H7 (cell line): Measurements from ENCODE around the gene CDH23. TPM values are rescaled to one million over a fixed set of nuclear protein-coding genes. Genes with fewer than 3 reads are reported as not detected.

Source experiments
- DNase-seq: peaks from one replicate; pipeline ENCODE4 v3.0.0; 2012
- H3K27me3 ChIP-seq: 2 replicates; pipeline ENCODE4 v1.6.0; 2011; ENCODE audit warnings: mild to moderate bottlenecking, low read length; ENCODE audit not compliant: control insufficient read depth, insufficient read depth
- H3K36me3 ChIP-seq: replicated peaks from 2 replicates; pipeline ENCODE4 v1.5.1; 2011; ENCODE audit warnings: low read length; ENCODE audit not compliant: control insufficient read depth, insufficient read depth
- H3K4me3 ChIP-seq: 2 replicates; pipeline ENCODE4 v1.5.1; 2011; ENCODE audit warnings: low read depth, mild to moderate bottlenecking, control low read depth, low read length, moderate library complexity; ENCODE audit not compliant: insufficient read depth
- total RNA-seq: library from RNA; depleted of rRNA; stranded (reverse); fragments of >200 nt; shearing (Covaris generic); gene quantifications from 2 replicates; pipeline ENCODE4 v1.2.3, GENCODE V29; 2014

The CDH23 gene
- total RNA-seq, 1 experiment from 2014 or later, result 4.5 TPM

DNA sequence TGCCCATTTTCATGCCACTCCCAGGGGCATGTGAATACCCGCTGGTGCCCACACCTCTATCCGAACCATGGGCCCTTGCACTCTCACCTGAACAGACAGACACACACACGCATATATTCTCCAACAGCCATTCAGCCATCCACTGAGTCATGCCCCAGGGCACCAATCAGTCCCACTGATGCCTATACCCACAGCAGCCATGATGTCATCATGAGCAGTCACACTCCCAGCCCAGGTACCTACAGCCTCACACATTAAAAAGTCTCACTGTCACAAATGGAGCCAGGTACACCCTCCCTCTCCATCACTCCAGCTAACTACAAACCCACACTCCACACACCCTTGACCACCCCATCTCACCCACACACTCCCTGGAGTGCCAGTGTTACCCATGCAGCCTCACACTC is 364.4 kb downstream of the CDH23 start:
- Histone ChIP-seq H3K27me3 (no peaks in the 10 kb centered on the region; the same call in 1 of the 2 replicates), H3K36me3 (no peaks in the 10 kb centered on the region)

GRCh38 chr10:71761541-71762113 is 364.9 kb downstream of the CDH23 start:
- DNase-seq, result peak; percentile 79

More for the DNA sequence above, 364.4 kb downstream of the CDH23 start:
- no peak overlapping the region for H3K4me3 ChIP-seq
- DNase-seq, result no peak

DNA sequence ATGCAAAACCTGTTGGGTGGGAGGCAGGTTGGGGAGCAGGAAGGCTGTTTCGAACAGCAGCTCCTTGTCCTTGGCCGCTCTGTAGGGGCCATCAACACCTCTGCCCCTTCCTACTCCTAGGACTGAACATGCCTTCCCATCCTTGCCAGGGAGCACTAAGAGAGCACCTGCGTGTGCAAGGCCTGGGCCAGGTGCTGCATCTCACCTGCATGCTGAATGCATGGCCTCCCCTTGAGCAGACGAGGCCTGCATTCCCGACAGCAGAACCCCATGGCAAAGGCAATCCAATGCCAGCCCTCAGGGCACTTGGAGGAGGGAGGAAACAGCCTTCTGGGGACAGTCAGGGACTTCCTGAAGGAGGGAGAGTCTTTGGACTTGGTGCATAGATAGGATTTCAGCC is 365.6 kb downstream of the CDH23 start:
- Histone ChIP-seq H3K27me3 (no peaks in the 10 kb centered on the region; the same call in 1 of the 2 replicates), H3K4me3 (no peak overlapping the region), H3K36me3 (no peaks in the 10 kb centered on the region)
- DNase-seq, result no peak

More at GRCh38 chr10:71761541-71762113, 364.9 kb downstream of the CDH23 start:
- no peaks in the 10 kb centered on the region for H3K36me3 ChIP-seq
- H3K27me3 ChIP-seq, result no peaks in the 10 kb centered on the region; the same call in 1 of the 2 replicates
- no peak overlapping the region for H3K4me3 ChIP-seq

DNA sequence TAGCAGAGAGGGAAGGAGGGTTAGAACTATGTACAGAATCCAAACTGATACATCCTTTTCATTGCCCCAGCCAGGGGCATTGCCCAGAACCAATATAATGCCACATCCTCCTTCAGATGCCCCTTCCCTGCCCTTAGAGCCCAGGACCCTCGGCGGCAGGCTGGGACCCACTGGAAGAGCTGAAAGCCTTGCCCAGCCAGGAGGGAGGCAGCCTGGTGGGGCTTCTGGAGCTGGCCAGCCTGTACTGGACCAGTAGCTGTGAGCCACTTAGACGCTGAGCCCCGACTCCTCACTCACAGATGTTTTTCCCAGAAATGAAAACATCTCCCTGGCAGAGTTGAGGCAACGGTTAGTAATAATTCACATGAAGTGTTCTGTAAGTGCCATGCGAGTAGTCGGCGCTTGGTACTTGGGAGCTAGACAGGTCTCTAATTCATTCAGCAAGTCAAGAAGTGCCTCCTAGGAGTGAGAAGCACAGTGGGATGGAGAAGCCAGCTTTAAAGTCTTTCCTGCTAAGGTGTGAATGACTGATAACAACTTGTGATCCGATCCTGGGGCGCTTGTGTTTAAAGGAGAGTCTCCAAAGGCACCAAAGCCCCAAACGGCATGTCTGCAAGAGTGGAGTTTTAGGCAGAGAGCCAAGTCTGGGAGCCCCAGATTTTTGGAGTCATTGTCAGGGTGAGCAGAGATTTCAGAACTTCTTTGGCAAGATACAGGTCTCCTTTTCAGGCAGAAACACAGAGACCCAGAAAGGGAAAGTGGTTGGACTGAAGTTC is 366.8 kb downstream of the CDH23 start:
- Histone ChIP-seq H3K36me3 (no peaks in the 10 kb centered on the region), H3K4me3 (no peak overlapping the region), H3K27me3 (no peaks in the 10 kb centered on the region; the same call in 1 of the 2 replicates)
- DNase-seq, result no peak

DNA sequence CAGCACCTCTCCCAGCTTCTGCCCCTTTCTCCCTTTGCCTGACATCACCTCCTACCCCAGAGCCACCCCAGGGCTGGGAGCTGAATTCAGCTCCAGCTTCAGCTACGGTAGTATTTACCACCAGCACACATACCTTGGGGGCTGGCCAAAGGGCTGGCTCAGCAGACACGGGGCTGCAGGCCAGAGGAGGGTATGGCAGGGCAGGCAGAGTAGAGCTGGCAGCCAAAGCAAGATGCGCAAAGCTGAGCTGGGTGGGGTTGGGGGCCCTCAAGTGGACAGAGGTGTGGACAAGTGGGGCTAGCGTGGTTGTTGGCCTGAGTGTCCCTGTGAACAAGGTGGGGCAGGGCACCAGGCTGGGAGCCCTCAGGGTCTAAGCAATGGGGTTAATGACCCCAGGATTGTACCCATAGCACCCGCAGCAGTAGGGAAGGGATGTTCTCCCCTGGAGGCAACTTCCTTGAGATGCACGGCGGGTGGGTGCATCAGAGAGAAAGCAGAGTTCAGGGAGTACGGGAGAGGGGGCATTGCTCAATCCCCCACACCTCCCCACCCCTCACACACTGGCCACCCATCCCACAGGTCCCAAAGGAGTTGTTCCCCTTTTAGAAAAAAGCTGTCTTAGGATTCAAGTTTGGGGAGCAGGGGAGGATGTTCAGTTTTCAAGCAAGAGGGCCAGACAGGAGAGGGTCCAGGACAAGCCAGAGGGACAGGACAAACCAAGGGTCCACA is 368.6 kb downstream of the CDH23 start:
- no peaks in the 10 kb centered on the region; the same call in 1 of the 2 replicates for H3K27me3 ChIP-seq
- H3K4me3 ChIP-seq, result no peak overlapping the region
- no peak for DNase-seq
- H3K36me3 ChIP-seq, result no peaks in the 10 kb centered on the region

- Histone ChIP-seq H3K27me3 (no peaks in the 10 kb centered on the region; the same call in 1 of the 2 replicates), H3K4me3 (no peak overlapping the region), H3K36me3 (no peaks in the 10 kb centered on the region)
- no peak for DNase-seq
Measured at GRCh38 chr10:71765906-71766716, 369.4 kb downstream of the CDH23 start.

GRCh38 chr10:71766717-71767419 is 370.1 kb downstream of the CDH23 start:
- Histone ChIP-seq H3K36me3 (no peaks in the 10 kb centered on the region), H3K27me3 (no peaks in the 10 kb centered on the region; the same call in 1 of the 2 replicates), H3K4me3 (no peak overlapping the region)
- DNase-seq, result no peak

DNA sequence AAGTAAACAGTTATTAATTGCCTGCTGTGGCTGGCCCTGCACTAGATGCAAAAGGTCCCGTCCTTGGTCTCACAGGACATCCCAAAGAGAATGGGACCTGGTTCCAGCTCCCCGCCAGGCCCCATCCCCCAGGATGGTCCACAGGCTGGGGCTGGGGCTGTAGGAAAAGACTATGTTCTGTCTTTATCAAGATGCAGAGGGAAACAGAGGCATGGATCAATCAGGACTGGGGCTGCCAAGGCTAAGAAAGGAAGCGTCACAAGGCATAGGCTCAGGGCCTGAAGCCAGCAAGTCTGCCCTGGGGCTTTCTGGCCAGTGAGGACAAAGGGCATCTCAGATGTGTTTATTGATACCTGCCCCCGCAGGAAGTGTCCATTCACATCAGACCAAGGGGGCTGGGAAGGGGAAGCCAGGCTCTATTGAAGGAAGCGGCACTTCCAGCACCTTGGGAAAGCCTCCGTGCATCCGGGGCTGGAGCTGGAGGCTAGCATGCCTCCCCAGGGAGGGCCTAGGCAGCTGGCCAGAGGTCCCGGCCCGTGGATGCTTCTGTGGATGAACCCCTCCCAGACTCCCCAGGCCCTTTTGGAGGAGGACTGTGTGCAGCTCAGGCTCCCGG is 370.8 kb downstream of the CDH23 start:
- Histone ChIP-seq H3K4me3 (no peak overlapping the region), H3K27me3 (peaks cover 3% of the 10 kb centered on the region; the same call in 1 of the 2 replicates), H3K36me3 (no peaks in the 10 kb centered on the region)
- no peak for DNase-seq

GRCh38 chr10:71769279-71769823 is 372.6 kb downstream of the CDH23 start:
- no peak overlapping the region for H3K4me3 ChIP-seq
- DNase-seq, result no peak
- no peaks in the 10 kb centered on the region for H3K36me3 ChIP-seq
- H3K27me3 ChIP-seq, result peaks cover 13% of the 10 kb centered on the region

- Histone ChIP-seq H3K27me3 (peaks cover 13% of the 10 kb centered on the region), H3K36me3 (no peaks in the 10 kb centered on the region), H3K4me3 (no peak overlapping the region)
- DNase-seq, result no peak
Measured at GRCh38 chr10:71770255-71770654, 373.5 kb downstream of the CDH23 start.

DNA sequence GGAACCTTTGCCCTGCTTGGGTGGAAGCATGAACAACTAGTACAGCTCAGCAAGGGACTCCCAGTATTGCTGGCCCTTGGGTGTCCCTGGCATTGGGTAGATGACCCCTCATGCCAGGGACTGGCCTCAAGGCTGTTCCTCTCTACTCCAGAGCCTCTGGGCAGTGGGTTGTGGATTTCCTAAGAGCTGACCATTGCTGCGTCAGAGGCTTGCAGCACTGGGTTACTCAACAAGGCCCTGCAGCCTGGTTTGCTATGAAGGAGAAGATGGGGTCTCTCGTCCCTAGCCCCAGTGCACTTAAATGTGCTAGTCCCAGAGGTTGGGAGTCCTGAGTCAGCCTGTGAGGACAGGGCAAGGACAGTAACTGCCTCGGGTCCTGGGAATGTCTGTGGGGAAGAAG is 374.1 kb downstream of the CDH23 start:
- no peak overlapping the region for H3K4me3 ChIP-seq
- H3K27me3 ChIP-seq, result peaks cover 13% of the 10 kb centered on the region

DNA sequence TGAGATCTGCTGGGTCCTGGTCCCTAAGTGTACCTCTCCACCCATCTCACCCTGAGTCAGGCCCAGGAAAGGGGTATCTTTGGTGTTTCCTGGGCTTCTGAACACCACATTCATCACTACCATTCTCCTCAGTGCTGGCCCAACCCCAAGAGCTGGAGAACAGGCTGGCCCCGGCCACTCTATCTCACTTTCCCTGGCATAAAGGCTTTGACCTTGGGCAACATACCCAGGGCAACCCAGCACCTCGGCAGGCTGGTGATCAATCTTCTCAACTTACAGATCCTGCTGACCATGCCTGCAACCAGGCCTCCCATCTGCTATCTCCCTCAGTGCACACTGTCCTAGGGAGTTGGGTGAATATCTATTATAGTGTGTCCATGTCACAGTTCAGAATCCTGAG is 374.5 kb downstream of the CDH23 start:
- no peaks in the 10 kb centered on the region for H3K36me3 ChIP-seq
- DNase-seq, result no peak
- peaks cover 13% of the 10 kb centered on the region for H3K27me3 ChIP-seq
- H3K4me3 ChIP-seq, result no peak overlapping the region

More for the DNA sequence above, 374.1 kb downstream of the CDH23 start:
- DNase-seq, result no peak
- H3K36me3 ChIP-seq, result no peaks in the 10 kb centered on the region
